Esophagus muscularis mucosa (tissue), 3 donors: ENCODE results near the gene NINJ1.

Experiments used
- CTCF ChIP-seq, 3 experiments: fragments of 200-600 bp in 2 of 3; fragments of 450-650 bp in 1 of 3; sonication (generic) in 2 of 3; IDR thresholded peaks; one replicate each; pipeline ENCODE4 v1.5.1; 2017 to 2019; ENCODE audit warnings: antibody characterized with exemption in 3 of 3, mild to moderate bottlenecking in 2 of 3, moderate library complexity in 1 of 3
- POLR2A ChIP-seq: fragments of 450-650 bp; IDR thresholded peaks from one replicate; pipeline ENCODE4 v1.6.1; 2017; ENCODE audit warnings: antibody characterized with exemption, moderate library complexity, mild to moderate bottlenecking, low read depth

- TF ChIP-seq CTCF (IDR thresholded peaks at IDR 0.05) (no peak), POLR2A (no peak)
Observed at GRCh38 chr9:93114169-93114983, 19.7 kb downstream of the NINJ1 start.
